GM21786 (cell line): Measurements from ENCODE around the gene CACNG1.
"Not testable (repeated sequence)": the region's sequence is repeated elsewhere in the genome, so short reads cannot be mapped to it uniquely, and the experiment has no call there.

Experiments
- ATAC-seq: cut with Tn5 transposase; IDR thresholded peaks from one replicate; pipeline ENCODE4 v1.9.1; 2021; ENCODE audit not compliant: unreplicated experiment

CACNG1 gene

GRCh38 chr17:67025216-67025792 is 19.1 kb upstream of the CACNG1 start:
- no peak for ATAC-seq

GRCh38 chr17:67026341-67026740 is 18.0 kb upstream of the CACNG1 start:
- ATAC-seq, result no peak

GRCh38 chr17:67027031-67027628 is 17.2 kb upstream of the CACNG1 start:
- no peak for ATAC-seq

- ATAC-seq, result no peak
These were observed 13.7 kb upstream of the CACNG1 start for GRCh38 chr17:67030641-67031040.

DNA sequence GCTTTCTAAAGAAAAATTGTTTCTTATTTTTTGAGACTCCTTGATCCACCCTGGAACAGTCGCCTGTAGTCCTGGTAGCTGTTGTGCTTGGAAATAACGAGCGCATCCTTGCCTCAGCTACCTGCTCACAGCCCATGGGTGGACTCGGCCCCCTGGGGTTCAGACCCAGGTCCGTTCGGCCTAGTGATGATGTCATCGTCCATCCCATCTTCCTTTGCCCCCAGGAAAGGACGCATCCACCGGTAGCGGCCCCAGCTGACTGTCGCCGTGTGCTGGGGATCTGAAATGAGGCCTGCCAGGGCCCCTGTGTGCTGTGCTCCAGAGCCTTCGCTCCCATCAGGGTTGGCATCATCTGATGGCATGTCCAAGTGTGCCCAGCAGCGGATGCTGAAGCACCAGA is 12.0 kb upstream of the CACNG1 start:
- ATAC-seq, result no peak

GRCh38 chr17:67032985-67033384 is 11.4 kb upstream of the CACNG1 start:
- no peak for ATAC-seq

DNA sequence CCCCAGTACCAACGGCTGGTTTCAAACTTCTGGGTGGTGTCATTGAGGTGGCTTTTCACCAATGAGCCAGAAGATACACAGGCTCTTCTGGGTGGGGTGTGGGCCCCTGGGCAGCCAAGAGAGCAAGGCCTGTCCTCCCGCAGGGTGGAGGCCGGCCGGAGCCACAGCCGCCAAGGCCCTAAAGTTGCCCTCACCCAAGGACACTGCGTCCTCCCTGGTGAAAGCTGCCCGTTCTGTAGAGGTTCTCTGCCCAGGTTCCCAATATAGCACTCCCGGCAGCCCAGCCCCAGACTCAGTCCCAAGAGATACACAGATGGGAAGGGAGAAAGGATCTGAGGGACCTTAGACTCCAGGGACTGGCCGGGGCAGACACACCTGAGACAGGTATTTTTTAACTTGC is 10.7 kb upstream of the CACNG1 start:
- ATAC-seq, result no peak

DNA sequence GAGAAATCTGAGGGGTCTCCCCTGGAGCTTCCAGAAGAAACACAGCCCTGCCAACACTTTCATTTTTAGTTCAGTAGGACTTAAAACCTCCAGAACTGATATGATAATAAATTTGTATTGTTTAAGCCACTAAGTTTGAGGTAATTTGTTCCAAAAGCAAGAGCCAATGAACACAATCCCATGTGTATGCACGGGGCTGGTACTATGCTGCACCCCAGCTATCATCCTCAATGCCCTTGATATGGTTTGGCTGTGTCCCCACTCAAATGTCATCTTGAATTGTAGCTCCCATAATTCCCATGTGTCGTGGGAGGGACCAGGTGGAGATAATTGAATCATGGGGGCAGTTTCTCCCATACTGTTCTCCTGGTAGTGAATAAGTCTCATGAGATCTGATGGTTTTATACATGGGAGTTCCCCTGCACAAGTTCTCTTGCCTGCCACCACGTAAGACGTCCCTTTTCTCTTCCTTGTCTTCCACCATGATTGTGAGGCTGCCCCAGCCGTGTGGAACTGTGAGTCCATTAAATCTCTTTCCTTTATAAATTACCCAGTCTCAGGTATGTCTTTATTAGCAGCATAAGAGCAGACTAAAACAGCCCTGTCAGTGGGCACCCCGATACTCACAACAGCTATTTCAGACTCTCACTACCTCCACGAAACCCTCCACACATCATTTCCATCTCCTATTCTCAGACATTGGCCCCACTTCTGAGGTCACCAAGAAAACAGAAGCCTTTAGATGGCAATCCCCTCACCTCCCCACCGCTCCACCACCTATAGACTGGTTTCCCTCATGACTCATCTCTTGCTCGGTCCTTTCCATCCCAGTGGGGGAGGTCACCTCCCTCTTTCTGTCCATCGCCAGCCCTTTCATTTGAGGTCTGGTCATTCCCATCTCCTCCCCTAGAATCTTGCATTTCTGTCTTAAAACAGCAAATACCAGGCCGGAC is 8.9 kb upstream of the CACNG1 start:
- peak; percentile 80 for ATAC-seq

DNA sequence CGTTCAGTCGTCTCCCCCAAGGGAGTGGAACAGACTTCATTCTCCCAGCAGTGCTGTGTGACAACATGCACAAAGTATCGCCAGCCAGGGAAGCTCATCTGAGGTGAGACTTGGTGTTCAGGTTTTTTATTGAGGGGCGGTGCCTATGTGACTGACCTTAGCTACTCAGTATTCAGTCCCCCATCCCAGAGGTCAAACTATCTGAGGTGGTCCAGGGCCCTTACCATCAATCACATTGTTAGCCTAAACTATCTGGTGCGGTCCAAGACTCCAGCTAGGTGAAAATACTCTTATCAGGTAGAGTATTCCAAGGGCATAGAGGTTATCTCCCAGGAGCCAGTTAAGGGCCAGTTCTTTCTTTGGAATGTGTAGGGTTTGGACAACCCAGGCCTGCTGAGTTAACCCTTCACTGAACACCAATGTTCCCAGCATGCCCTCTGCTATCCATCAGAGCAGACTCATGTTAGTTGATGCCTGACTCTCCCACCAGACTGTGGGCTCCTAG is 5.4 kb upstream of the CACNG1 start:
- ATAC-seq, result no peak

- no peak for ATAC-seq
These were observed 3.7 kb upstream of the CACNG1 start for GRCh38 chr17:67040652-67041051.

DNA sequence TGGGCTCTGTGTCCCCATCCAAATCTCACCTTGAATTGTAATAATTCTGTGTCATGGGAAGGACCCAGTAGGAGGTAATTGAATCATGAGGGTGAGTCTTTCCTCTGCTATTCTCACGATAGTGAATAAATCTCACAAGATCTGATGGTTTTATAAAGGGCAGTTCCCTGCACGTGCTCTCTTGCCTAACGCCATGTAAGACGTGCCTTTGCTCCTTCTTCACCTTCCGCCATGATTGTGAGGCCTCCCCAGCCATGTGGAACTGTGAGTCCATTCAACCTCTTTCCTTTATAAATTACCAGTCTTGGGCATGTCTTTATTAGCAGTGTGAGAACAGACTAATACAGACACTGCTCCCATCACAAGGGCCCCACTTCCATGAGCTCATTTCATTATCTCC is 3.2 kb upstream of the CACNG1 start:
- not testable (repeated sequence) for ATAC-seq

- ATAC-seq, result no peak
These were observed 2.8 kb upstream of the CACNG1 start for GRCh38 chr17:67041531-67041930.

DNA sequence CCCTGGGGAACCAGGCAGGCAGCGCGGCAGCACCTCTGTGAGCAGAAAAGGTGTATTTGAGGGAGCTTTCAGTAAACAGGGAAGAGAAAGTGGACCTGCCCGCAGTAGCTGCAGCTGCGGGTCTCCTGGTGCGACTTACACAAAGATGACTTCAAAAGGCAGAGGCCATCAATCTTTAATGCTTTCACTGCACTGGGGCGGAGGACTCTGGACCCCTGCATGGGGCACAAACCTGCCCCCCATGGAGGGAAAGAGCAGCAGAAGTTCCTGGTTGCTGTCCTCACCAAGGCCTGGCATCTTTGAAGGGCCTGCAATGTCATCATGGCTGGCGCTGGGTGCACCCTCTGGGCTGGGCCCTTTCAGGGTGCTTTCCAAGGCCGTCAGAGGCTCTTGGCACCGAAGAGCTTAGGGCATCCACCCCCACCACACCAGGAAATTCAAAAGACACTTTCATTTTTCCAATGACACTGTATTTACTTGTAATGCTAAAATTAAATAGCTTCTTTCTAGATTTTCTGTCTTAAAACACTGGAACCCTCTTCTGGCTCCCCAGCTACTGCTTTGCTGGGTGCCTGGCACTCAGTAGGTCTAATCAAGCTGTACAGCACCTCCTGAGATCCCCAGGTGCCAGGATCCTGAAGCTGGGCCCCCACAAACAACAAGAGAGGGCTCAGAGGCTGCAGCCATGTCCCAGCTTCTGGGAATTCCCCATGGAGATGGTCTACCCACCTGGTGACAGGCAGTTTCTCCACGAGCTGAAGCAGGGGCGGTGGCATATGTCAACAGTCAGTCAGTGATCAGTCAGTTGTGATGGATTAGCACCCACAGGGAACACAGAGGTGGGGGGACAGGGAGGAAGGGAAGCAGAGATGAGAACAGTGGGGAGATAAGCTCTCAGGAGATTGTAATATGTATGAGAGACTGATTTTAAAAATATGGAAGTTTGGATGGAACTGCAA is 2.1 kb upstream of the CACNG1 start:
- no peak for ATAC-seq

GRCh38 chr17:67043283-67043682 is 1.1 kb upstream of the CACNG1 start:
- no peak for ATAC-seq

DNA sequence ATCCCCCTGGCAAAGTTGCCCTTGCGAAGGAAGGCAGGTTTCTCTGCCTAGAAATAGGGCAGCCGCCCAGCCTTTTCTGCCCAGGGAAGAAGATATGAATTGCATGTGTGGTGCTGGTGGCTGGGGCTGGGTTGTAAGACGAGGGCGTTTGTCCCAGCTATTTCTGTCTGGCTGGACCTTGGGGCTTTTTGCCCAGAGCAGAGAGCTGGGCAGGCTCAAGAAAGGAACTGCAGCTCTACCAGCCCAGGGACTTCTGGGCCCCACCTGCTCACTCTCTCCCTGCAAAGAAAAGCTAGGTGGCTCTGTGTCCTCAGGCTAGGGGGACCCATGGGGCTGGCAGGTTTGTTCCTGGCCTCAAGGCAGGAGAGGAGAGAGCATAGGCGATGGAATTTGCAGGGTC is 586 bp downstream of the CACNG1 start:
- ATAC-seq, result no peak

DNA sequence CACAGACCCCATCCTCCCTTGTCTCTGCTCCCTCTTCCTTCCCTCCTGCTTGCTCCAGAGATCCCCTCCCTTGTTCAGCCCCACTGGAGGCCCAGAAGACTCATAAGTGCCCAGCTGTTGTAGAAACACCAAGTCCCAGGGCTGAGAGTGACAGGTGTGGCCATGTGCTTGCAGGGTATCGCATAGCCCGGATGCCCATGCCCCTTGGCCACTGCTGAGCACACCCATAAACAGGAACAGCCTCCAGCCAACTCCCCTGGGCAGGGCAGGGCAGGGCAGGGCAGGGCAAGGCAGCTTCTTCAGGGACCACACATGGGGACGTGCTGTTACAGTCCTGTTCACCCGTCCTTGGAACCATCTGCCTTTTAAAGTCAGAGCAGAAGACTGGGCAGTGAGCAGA is 2.0 kb downstream of the CACNG1 start:
- no peak for ATAC-seq

DNA sequence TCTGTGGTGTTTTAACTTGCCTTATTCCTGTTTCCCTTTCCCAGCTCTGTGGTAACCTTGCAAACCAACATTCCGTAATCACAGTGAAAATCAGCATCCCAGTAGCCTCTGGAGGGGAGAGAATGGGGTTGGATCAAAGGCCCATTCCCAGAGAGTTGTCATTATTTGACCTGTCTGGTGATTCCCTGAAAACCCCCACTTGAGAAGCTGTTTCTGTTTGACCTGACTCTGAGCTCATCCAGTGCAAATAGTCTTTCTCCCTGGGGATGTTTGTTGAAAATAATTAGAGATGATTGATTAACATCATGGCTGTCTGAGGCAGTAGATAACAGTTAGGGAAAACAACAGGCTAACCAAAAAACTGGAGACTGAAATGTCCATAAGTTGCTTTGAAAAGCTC is 3.0 kb downstream of the CACNG1 start:
- ATAC-seq, result no peak

DNA sequence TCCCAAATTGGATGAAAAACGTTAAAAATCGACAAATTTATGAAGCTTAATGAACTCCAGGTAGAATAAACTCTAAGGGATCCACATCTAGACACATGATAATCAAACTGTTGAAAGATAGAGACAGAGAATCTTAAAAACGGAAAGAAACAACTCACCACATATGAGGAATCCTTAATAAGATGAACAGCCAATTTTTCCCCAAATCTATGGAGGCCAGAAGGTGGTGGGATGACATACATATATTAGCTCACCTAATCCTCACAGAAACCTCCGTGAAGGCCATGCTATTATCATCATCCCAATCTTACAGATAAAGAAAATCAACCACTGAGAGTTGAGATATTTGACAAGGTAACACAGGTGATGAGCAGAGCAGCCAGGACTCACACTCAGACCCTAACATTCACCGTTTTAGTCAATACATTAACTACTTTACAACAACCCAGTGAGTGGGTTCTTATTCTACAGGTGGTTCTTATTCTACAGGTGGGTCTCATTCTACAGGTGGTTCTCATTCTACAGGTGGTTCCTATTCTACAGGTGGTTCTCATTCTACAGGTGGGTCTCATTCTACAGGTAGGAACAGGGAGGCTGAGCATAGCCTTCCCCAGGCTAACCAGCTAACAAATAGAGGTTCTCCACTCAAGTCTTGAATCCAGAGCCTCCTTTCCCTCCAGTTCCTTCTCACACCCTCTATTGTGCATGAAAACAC is 4.8 kb downstream of the CACNG1 start:
- no peak for ATAC-seq

GRCh38 chr17:67050066-67050465 is 5.7 kb downstream of the CACNG1 start:
- no peak for ATAC-seq

DNA sequence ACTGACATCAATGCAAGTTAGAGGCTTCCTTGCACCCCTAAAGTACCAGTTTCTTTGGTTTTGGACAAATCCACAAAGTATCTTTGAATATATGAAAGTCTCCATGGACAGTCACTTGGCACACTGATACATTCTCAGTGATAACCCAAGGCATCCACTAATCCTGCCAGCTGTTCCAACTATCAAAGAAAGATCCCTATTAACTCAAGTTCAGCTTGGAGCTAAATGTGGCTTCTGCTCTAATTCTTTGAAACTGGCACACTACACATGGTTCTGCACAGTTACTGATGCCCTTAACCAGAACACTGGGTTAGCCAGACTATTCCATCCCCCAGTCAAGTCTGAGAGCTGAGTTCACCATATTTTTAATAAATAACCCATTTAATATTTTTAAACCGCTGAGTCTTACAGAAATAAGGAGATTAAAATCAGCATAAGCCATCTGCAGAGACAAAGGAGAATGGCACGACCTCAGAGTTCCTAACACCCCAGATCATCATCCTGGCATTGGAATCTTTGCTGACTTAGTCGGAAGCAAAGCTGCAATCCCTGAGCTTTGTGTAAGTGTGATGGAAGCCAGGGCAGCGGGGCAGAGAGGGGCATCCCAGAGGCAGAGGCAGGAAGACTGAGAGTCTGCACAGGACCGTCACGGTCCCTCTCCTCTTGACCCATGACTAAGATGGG is 6.3 kb downstream of the CACNG1 start:
- ATAC-seq, result no peak
